K562 (cell line): ENCODE measurements around the gene SUFU.

Experiments
- AFF4 ChIP-seq: sonication (generic); formaldehyde crosslinking; IDR thresholded peaks from 2 replicates; pipeline ENCODE4 v1.8.0; 2023; ENCODE audit warnings: mild to moderate bottlenecking, missing genetic modification reagents
- CEBPZ ChIP-seq: fragments of 150-350 bp; IDR thresholded peaks from 2 replicates; pipeline ENCODE4 v1.6.1; 2014; ENCODE audit warnings: low read depth, mild to moderate bottlenecking, low read length, borderline replicate concordance
- CREBBP ChIP-seq: IDR thresholded peaks from one replicate; pipeline ENCODE4 v1.6.1; 2012; ENCODE audit warnings: low read depth, mild to moderate bottlenecking, control low read depth, inconsistent platforms, low read length
- CTCF ChIP-seq, 3 experiments: IDR thresholded peaks in 2 of 3; conservative IDR thresholded peaks in 1 of 3; 2 replicates each; pipeline ENCODE4 v1.5.1; 2011 to 2012; ENCODE audit warnings: low read length in 3 of 3, mild to moderate bottlenecking in 3 of 3, control low read depth in 2 of 3, improper control_type of control experiment in 1 of 3, inconsistent platforms in 1 of 3, low read depth in 1 of 3, mixed read lengths in 1 of 3, moderate library complexity in 1 of 3; ENCODE audit not compliant: insufficient read depth in 2 of 3
- E2F5 ChIP-seq: sonication (generic); formaldehyde crosslinking; IDR thresholded peaks from 2 replicates; pipeline ENCODE4 v1.8.0; 2022; ENCODE audit warnings: mild to moderate bottlenecking, missing genetic modification reagents
- EZH2 ChIP-seq: IDR thresholded peaks from 2 replicates; pipeline ENCODE4 v1.6.1; 2012; ENCODE audit warnings: low read depth, mild to moderate bottlenecking, inconsistent platforms, low read length, borderline replicate concordance
- MTA3 ChIP-seq: fragments of 450-650 bp; formaldehyde crosslinking; IDR thresholded peaks from 2 replicates; pipeline ENCODE4 v1.6.1; 2017; ENCODE audit warnings: mild to moderate bottlenecking, borderline replicate concordance
- PHF8 ChIP-seq: fragments of 200-600 bp; sonication (generic); IDR thresholded peaks from 2 replicates; pipeline ENCODE4 v1.6.1; 2012; ENCODE audit warnings: mixed run types, mild to moderate bottlenecking, inconsistent platforms, low read length, moderate library complexity, borderline replicate concordance
- POLR2A ChIP-seq: fragments of 450-650 bp; conservative IDR thresholded peaks from 2 replicates; pipeline ENCODE4 v1.6.1; 2016
- RFX5 ChIP-seq: IDR thresholded peaks from 2 replicates; pipeline ENCODE4 v1.6.1; 2011; ENCODE audit warnings: low read depth, mild to moderate bottlenecking, improper control_type of control experiment, low read length
- STAT6 ChIP-seq: sonication (generic); formaldehyde crosslinking; IDR thresholded peaks from 2 replicates; pipeline ENCODE4 v1.8.1; 2023; ENCODE audit warnings: mild to moderate bottlenecking, missing genetic modification reagents
- TBL1XR1 ChIP-seq, 2 experiments: IDR thresholded peaks; 2 replicates each; pipeline ENCODE4 v1.6.1; 2012; ENCODE audit warnings: improper control_type of control experiment in 2 of 2, low read length in 2 of 2, mild to moderate bottlenecking in 1 of 2
- ZNF398 ChIP-seq: fragments of 250-450 bp; sonication (Bioruptor Pico); IDR thresholded peaks from 2 replicates; pipeline ENCODE4 v1.8.0; 2021; ENCODE audit warnings: moderate library complexity, mild to moderate bottlenecking, inconsistent platforms
- ZNF707 ChIP-seq: fragments of 250-450 bp; sonication (Bioruptor Pico); conservative IDR thresholded peaks from 2 replicates; pipeline ENCODE4 v1.8.0; 2022; ENCODE audit warnings: inconsistent platforms, mild to moderate bottlenecking, moderate library complexity

- TF ChIP-seq CTCF (IDR thresholded peaks at IDR 0.05 in 2 of 3, conservative IDR thresholded peaks at IDR 0.05 in 1 of 3; ENCODE audit: insufficient read depth in 2 of 3, low read depth in 1 of 3, low read length in 3 of 3) (no peak), CREBBP (no peak), TBL1XR1 (IDR thresholded peaks at IDR 0.05; ENCODE audit: low read length in 2 of 2) (no peak), MTA3 (no peak), STAT6 (CRISPR knock-in tag) (no peak), ZNF398 (CRISPR knock-in tag) (no peak), CEBPZ (no peak), PHF8 (no peak), E2F5 (CRISPR knock-in tag) (no peak), AFF4 (CRISPR knock-in tag) (no peak), RFX5 (no peak), POLR2A (no peak), ZNF707 (CRISPR knock-in tag) (no peak), EZH2 (no peak)
Observed at GRCh38 chr10:102491136-102491535, 12.6 kb upstream of the SUFU start.
